Thymus (tissue), 11 donors: Measurements from ENCODE around the gene TMED6. TPM values are rescaled to one million over a fixed set of nuclear protein-coding genes. Genes with fewer than 3 reads are reported as not detected.
A peak's percentile ranks its signal among the peaks of the same experiment; 100 is the strongest.

Experiments used
- DNase-seq, 9 donors: peaks; one replicate each; pipeline ENCODE4 v3.0.0-alpha.2; 2013; ENCODE audit warnings: low spot score in 9 of 9, low read depth in 6 of 9, missing footprints in 1 of 9
- H3K27ac ChIP-seq, 2 donors: one replicate each; pipeline ENCODE4 v1.5.1; 2013; ENCODE audit warnings: control low read depth in 1 of 2, low read depth in 1 of 2, low read length in 1 of 2, mild to moderate bottlenecking in 1 of 2, moderate library complexity in 1 of 2
- H3K27me3 ChIP-seq, 2 donors: one replicate each; pipeline ENCODE4 v1.5.1; 2013; ENCODE audit warnings: low read length in 1 of 2; ENCODE audit not compliant: control insufficient read depth in 2 of 2, insufficient read depth in 1 of 2
- H3K36me3 ChIP-seq, 2 donors: one replicate each; pipeline ENCODE4 v1.5.1; 2013; ENCODE audit warnings: low read length in 1 of 2, mild to moderate bottlenecking in 1 of 2, moderate library complexity in 1 of 2; ENCODE audit not compliant: control insufficient read depth in 2 of 2, insufficient read depth in 2 of 2
- H3K4me1 ChIP-seq, 2 donors: one replicate each; pipeline ENCODE4 v1.5.1; 2013; ENCODE audit warnings: low read length in 2 of 2; ENCODE audit not compliant: control insufficient read depth in 2 of 2, insufficient read depth in 2 of 2
- H3K4me3 ChIP-seq, 2 donors: one replicate each; pipeline ENCODE4 v1.5.1; 2013; ENCODE audit warnings: low read length in 2 of 2, control low read depth in 1 of 2, mild to moderate bottlenecking in 1 of 2
- H3K9me3 ChIP-seq, 2 donors: one replicate each; pipeline ENCODE4 v1.5.1; 2013; ENCODE audit warnings: low read length in 1 of 2, mild to moderate bottlenecking in 1 of 2; ENCODE audit not compliant: control insufficient read depth in 2 of 2, insufficient read depth in 1 of 2
- WGBS: extraction: QIAGEN DNeasy Blood & Tissue Kit; methylation state at CpG from one replicate; pipeline ENCODE4 v1.1.7; 2013; 5-methylcytosine and 5-hydroxymethylcytosine counted together
- polyA plus RNA-seq: library from polyadenylated mRNA; stranded (reverse); fragments of 200-250 nt; gene quantifications from one replicate; pipeline ENCODE4 v1.2.3, GENCODE V29; 2013
- total RNA-seq: library from RNA; stranded (reverse); fragments of 120-200 nt; gene quantifications from one replicate; pipeline ENCODE4 v1.2.4, GENCODE V29; 2013
- donor health status: healthy.

Gene TMED6
- total and polyA plus RNA-seq, 2 donors = 0.14 to 1.2 TPM

DNA sequence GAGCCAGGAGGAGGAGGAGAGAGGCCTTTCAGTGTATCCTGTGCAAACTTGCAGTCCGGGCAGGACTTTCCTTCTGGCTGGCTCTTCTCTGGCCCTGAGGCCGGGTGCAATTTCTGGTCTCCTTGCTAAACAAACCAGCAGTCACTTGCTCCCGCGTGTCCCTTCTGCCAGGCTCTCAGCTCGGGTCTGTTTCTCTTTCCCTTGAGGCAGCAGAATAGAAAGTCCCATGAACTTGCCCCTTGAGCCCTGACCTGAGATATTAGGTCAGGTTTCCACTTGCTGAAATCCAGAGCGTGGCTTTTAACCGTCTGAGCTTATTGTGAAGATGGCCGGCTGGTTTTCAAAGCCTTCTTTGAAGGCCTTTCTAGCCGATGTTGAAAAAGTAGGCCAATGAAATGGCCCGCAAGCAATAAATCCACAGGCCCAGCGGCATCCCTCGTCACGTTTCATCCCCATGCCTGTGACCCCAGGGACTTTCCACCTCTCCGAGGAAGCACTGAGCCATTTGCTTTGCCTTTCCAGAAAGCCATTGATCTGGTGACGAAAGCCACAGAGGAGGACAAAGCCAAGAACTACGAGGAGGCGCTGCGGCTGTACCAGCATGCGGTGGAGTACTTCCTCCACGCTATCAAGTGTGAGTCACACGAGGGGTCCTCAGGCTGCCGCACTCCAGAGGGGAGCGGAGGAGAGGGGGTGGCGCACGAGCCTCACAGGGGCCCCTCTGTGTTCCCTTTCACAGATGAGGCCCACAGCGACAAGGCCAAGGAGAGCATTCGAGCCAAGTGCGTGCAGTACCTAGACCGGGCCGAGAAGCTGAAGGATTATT lies 35.9 kb downstream of the TMED6 start:
- peaks cover 7% of the 10 kb centered on the region in 2 donors for H3K4me1 ChIP-seq
- no peak for DNase-seq
- WGBS = 97% methylated on average over 30 of the region's 30 CpGs
- no peaks in the 10 kb centered on the region for H3K9me3 ChIP-seq
- no peak overlapping the region for H3K4me3 ChIP-seq
- no peak overlapping the region for H3K27ac ChIP-seq
- H3K27me3 ChIP-seq = no peaks in the 10 kb centered on the region
- H3K36me3 ChIP-seq = peaks cover 64 to 65% of the 10 kb centered on the region in 2 donors

DNA sequence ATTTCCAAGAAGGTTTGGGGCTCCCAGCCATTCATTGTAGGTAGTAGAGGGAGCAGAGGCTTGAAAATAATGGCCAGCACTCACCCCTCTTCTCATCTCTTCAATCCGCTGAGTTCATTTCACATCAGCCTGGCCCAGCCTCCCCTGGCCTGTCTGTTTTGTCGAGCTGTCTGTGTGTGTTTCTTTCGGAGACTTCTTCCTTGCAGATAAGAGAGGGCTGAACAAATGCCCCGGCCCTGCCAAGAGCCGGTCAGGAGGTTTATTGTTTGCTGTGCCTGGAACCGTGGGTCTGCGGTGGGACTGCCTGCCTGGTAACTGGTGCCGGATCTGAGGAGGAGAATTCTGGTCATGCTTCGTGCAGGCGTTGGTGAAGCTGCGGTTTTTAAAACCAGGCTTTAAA lies 37.1 kb downstream of the TMED6 start:
- Histone ChIP-seq H3K4me1 (peaks cover 8 to 13% of the 10 kb centered on the region in 2 donors), H3K4me3 (no peak overlapping the region), H3K27ac (no peak overlapping the region), H3K27me3 (no peaks in the 10 kb centered on the region), H3K36me3 (peaks cover 53% of the 10 kb centered on the region in 2 donors), H3K9me3 (peaks cover 0 to 7% of the 10 kb centered on the region in 2 donors)
- DNase-seq = no peak
- 98% methylated on average over 11 of the region's 11 CpGs for WGBS

DNA sequence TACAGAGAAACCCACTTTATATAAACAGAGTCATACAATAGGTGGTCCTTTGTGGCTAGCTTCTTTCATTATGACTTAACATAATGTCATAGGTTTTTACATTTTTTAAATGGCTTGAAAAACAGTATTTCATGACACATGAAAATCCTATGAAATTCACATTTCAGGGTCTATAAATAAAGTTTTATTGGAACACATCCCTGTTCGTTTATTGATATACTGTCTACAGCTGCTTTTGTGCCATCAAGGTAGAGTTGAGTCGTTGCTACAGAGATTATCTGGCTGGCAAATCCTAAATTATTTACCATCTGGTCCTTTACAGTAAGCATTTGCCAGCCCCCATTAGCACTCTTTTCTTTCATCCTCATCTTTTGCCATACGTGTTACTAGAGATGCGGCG lies 38.1 kb downstream of the TMED6 start:
- Histone ChIP-seq H3K9me3 (peaks cover 0 to 7% of the 10 kb centered on the region in 2 donors), H3K4me1 (peaks cover 8 to 13% of the 10 kb centered on the region in 2 donors), H3K4me3 (no peak overlapping the region), H3K36me3 (peaks cover 42 to 43% of the 10 kb centered on the region in 2 donors), H3K27ac (no peak overlapping the region), H3K27me3 (no peaks in the 10 kb centered on the region)
- DNase-seq = no peak
- 96% methylated on average over 5 of the region's 5 CpGs for WGBS

DNA sequence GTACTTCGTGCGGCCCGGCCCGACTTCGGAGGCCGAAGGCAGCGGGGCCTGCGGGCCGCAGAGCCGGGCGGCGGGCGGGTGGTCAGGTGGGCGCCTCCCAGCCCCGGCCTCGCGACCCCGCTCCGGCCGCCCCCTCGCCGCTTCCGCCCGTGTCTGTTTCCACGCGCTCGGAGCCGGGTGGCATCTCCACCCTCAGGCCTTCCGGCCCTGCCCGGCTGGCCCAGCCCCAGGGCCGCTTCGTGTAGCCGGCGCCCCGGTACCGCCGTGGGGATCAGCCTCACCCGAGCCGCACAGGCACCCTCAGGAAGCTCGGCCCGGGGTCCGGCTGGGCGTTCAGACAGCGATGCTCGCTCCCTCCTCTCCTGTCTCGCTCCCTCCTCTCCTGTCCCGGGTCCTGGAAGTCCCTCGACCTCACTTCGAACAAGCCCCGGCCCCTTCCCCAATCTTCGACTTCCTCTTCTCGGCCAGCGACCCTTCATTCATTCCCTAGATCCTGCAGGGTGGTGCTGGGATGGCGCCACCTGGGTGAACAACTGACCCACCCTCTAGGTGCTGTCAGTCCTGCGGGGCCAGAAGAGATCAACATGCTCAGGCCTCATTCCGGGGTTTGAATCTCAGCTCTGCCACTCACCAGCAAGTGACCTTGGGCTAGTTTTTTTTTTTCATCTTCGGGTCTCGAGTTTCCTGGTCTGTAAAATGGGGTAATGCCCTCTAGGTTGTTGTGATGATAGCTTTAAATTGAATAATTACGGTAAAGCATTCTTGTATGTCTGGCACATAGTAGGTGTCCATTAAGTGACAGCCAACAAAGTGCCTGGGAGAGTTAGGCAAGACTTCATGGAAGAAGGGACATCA lies 39.8 kb downstream of the TMED6 start:
- H3K4me1 ChIP-seq = peaks cover 8 to 13% of the 10 kb centered on the region in 2 donors
- peak in 4 of 9 donors; percentile 9 to 27 (median 18) for DNase-seq
- 3% methylated on average over 59 of the region's 59 CpGs for WGBS

DNA sequence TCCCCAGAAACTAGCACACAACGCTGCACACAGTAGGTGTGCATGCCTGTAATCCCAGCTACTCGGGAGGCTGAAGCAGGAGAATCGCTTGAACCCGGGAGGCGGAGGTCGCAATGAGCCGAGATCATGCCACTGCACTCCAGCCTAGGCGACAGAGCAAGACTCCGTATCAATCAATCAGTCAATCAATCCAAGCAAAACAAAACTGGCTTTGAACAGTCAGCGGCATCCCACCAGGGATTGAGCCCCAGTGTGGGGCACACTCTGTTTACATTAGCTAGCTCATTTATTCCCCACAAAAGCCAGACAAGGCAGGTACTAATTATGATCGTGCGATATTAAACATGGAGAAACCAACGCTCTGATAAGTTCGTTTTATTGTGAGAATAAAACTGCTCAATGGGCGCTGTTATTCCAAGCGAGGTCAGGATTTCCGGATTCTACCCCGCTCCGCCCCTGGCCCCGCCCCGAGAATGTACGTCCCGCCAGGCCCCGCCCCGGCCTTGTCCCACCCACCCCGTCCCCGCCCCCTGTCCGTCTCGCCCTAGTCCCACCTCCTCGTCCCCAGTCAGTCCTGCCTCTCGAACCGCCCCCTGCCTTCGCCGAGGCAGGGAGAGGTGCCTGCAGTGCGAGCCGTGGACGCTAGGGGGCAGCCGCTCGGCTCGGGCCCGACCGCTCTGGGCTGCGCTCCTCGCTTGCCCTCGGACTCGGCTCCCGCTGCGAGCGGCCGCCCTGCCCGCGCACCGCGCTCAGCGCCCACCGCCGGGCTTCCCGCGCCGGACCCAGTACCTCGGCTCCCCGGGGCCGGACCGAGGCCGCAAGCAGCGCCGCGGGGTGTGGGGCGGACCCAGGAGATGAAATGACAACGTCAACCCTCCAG lies 40.7 kb downstream of the TMED6 start, which contains the start of gene VPS4A:
Gene VPS4A, plus strand, starts transcription at position 698 of the 880 bp plus-strand sequence. Its CDS starts 162 bp downstream, at position 860.
- H3K9me3 ChIP-seq = peaks cover 0 to 7% of the 10 kb centered on the region in 2 donors
- H3K27ac ChIP-seq = peak within 1 kb of the TSS; percentile 76 to 89
- DNase-seq = peak; percentile 72 to 97 (median 93)
- peaks cover 8 to 13% of the 10 kb centered on the region in 2 donors for H3K4me1 ChIP-seq
- H3K36me3 ChIP-seq = peaks cover 20 to 22% of the 10 kb centered on the region in 2 donors
- peak within 1 kb of the TSS; percentile 63 to 97 for H3K4me3 ChIP-seq
- 10% methylated on average over 70 of the region's 70 CpGs for WGBS
- H3K27me3 ChIP-seq = no peaks in the 10 kb centered on the region

More for the DNA sequence above, 39.8 kb downstream of the TMED6 start:
- H3K27ac ChIP-seq = peak overlapping the region in 1 of 2 donors; percentile 78
- peaks cover 28 to 31% of the 10 kb centered on the region in 2 donors for H3K36me3 ChIP-seq
- peaks cover 0 to 7% of the 10 kb centered on the region in 2 donors for H3K9me3 ChIP-seq
- peak overlapping the region; percentile 63 to 97 for H3K4me3 ChIP-seq
- no peaks in the 10 kb centered on the region for H3K27me3 ChIP-seq

DNA sequence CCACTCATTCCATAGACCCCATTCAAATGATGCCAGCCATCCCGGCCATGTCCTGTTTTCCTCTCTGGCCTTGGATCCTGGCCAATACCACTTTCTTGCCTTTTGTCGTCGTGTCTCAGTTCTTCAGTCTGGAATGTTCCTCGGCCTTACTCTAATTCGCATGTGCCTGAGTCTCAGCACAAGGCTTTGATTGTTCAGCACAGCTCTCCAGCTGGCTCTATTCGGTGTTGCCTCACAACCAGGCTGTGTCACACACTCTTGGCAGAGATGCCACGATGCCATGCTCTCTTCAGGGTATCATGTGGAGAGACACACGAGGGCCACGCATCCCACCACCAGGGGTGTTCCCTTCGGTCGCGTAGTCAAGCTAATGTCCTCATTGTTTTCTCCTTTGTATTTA lies 42.3 kb downstream of the TMED6 start:
- H3K27me3 ChIP-seq = no peaks in the 10 kb centered on the region
- H3K27ac ChIP-seq = no peak overlapping the region
- whole genome bisulfite sequencing = 94% methylated on average over 12 of the region's 12 CpGs
- peaks cover 4 to 7% of the 10 kb centered on the region in 2 donors for H3K36me3 ChIP-seq
- no peak overlapping the region for H3K4me3 ChIP-seq
- peaks cover 8 to 13% of the 10 kb centered on the region in 2 donors for H3K4me1 ChIP-seq
- peaks cover 0 to 7% of the 10 kb centered on the region in 2 donors for H3K9me3 ChIP-seq
- DNase-seq = no peak

DNA sequence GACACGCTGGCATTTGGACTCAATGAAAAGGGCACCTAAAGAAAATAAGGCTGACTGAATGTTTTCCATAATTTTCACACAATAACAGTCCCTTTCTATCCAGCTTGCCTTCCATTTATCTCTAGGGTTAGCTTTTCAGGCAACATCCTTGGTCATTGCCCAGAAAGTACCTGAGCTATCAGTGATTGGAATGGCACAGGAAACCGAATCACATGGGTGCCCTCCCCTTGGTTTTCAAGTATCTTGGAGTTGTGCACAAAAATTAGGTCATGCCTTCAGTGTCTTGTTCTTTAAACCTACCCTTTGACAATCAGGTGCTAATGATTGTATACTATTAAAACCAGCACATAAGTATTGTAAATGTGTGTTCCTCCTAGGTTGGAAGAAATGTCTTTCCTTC lies 43.7 kb downstream of the TMED6 start:
- no peaks in the 10 kb centered on the region for H3K27me3 ChIP-seq
- H3K4me1 ChIP-seq = peaks cover 6 to 13% of the 10 kb centered on the region in 2 donors
- no peaks in the 10 kb centered on the region for H3K36me3 ChIP-seq
- H3K4me3 ChIP-seq = no peak overlapping the region
- no peak for DNase-seq
- WGBS = 98% methylated on average over 2 of the region's 2 CpGs
- no peak overlapping the region for H3K27ac ChIP-seq
- peaks cover 0 to 7% of the 10 kb centered on the region in 2 donors for H3K9me3 ChIP-seq

DNA sequence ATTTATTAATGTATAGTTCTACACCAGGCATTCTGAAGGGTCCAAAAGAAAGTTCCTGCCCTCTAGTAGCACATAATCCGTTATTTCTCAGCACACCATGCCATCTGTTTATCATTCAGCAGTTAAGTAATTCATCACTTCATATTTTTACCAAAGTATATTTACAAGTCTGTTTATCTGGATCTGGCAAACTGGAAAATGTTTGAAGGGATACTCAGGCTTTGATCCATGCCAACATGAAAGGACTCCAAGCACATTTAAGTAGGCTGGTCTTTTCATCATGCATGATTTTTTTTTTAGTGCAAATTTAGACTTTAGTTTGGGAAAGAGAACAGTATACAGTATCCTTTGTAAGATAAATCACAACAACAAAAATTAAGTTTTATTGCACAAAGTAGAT lies 44.5 kb downstream of the TMED6 start:
- H3K4me1 ChIP-seq = peaks cover 4 to 10% of the 10 kb centered on the region in 2 donors
- peaks cover 0 to 4% of the 10 kb centered on the region in 2 donors for H3K36me3 ChIP-seq
- no peak overlapping the region for H3K27ac ChIP-seq
- H3K4me3 ChIP-seq = no peak overlapping the region
- WGBS = 99% methylated on average over 1 of the region's 1 CpG
- no peaks in the 10 kb centered on the region for H3K27me3 ChIP-seq
- no peak for DNase-seq
- H3K9me3 ChIP-seq = peaks cover 0 to 7% of the 10 kb centered on the region in 2 donors
